Vagina (tissue), 2 donors: ENCODE data around the gene CASQ2.

Experiments
- POLR2A ChIP-seq, 2 donors: fragments of 450-650 bp; IDR thresholded peaks; one replicate each; pipeline ENCODE4 v1.6.1; 2017; ENCODE audit warnings: antibody characterized with exemption in 2 of 2, mild to moderate bottlenecking in 2 of 2, moderate library complexity in 2 of 2
- TF ChIP-seq, protein P1 (sequence below), 3 experiments: fragments of 450-650 bp in 2 of 3; fragments of 200-600 bp in 1 of 3; sonication (generic) in 1 of 3; IDR thresholded peaks; one replicate each; pipeline ENCODE4 v1.5.1; 2017 to 2019; ENCODE audit warnings: antibody characterized with exemption in 3 of 3, mild to moderate bottlenecking in 2 of 3, moderate library complexity in 2 of 3

DNA sequence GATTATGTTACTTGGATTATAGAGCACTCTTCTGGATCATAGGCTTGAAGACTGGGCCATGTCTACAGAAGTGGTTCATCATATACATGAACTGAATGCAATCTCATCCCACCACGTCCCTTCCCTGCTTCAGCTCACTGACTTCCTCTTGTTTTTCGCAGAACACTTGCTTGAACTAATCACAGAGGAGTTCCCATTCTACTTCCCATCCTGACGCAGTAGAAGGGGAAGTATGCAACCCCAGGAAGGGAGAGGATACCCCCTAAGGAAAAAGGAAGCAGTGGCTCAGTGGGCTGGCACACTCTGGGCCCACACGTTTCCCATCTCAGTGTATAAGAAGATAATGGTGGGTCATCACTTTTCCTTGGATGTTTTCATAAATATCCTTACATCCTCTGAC is 36.2 kb downstream of the CASQ2 start:
- TF ChIP-seq, protein P1, sequence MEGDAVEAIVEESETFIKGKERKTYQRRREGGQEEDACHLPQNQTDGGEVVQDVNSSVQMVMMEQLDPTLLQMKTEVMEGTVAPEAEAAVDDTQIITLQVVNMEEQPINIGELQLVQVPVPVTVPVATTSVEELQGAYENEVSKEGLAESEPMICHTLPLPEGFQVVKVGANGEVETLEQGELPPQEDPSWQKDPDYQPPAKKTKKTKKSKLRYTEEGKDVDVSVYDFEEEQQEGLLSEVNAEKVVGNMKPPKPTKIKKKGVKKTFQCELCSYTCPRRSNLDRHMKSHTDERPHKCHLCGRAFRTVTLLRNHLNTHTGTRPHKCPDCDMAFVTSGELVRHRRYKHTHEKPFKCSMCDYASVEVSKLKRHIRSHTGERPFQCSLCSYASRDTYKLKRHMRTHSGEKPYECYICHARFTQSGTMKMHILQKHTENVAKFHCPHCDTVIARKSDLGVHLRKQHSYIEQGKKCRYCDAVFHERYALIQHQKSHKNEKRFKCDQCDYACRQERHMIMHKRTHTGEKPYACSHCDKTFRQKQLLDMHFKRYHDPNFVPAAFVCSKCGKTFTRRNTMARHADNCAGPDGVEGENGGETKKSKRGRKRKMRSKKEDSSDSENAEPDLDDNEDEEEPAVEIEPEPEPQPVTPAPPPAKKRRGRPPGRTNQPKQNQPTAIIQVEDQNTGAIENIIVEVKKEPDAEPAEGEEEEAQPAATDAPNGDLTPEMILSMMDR (IDR thresholded peaks at IDR 0.05) = no peak
- no peak for TF ChIP-seq POLR2A (IDR thresholded peaks at IDR 0.05)
